Trophoblast cell (in vitro differentiated cells and primary cell): Measurements from ENCODE around the gene TACR1.
A peak's percentile ranks its signal among the peaks of the same experiment; 100 is the strongest.

ENCODE experiments used
- DNase-seq, 2 donors: peaks; one replicate each; pipeline ENCODE4 v3.0.0-alpha.2; 2016
- H2AFZ ChIP-seq: 2 replicates; pipeline ENCODE4 v1.6.1; 2013; ENCODE audit warnings: low read length, moderate library complexity, mild to moderate bottlenecking; ENCODE audit not compliant: insufficient read depth, poor library complexity
- H2AK5ac ChIP-seq: 2 replicates; pipeline ENCODE4 v1.6.1; 2013; ENCODE audit warnings: mild to moderate bottlenecking, low read length
- H2BK120ac ChIP-seq: 2 replicates; pipeline ENCODE4 v1.6.1; 2013; ENCODE audit warnings: low read length, mild to moderate bottlenecking, moderate library complexity; ENCODE audit not compliant: insufficient read depth, poor library complexity
- H2BK12ac ChIP-seq: 2 replicates; pipeline ENCODE4 v1.6.1; 2013; ENCODE audit warnings: mild to moderate bottlenecking, low read length, moderate library complexity
- H2BK5ac ChIP-seq: 2 replicates; pipeline ENCODE4 v1.6.1; 2013; ENCODE audit warnings: low read length, low read depth, moderate library complexity, mild to moderate bottlenecking; ENCODE audit not compliant: poor library complexity
- H3K14ac ChIP-seq: 2 replicates; pipeline ENCODE4 v1.6.1; 2013; ENCODE audit warnings: mild to moderate bottlenecking, low read length
- H3K18ac ChIP-seq: 2 replicates; pipeline ENCODE4 v1.6.1; 2013; ENCODE audit warnings: mild to moderate bottlenecking, low read length
- H3K23ac ChIP-seq: 2 replicates; pipeline ENCODE4 v1.6.1; 2013; ENCODE audit warnings: low read length
- H3K27ac ChIP-seq: 2 replicates; pipeline ENCODE4 v1.5.1; 2013; ENCODE audit warnings: low read depth, mild to moderate bottlenecking, inconsistent platforms, low read length, moderate library complexity
- H3K27me3 ChIP-seq: 2 replicates; pipeline ENCODE4 v1.6.1; 2013; ENCODE audit warnings: inconsistent platforms, mild to moderate bottlenecking, low read length, moderate library complexity; ENCODE audit not compliant: insufficient read depth
- H3K36me3 ChIP-seq, 2 experiments: 1 replicate in 1 of 2; 2 replicates in 1 of 2; pipeline ENCODE4 v1.6.1; 2013; ENCODE audit warnings: low read length in 2 of 2, mild to moderate bottlenecking in 2 of 2, moderate library complexity in 1 of 2; ENCODE audit not compliant: insufficient read depth in 2 of 2, control insufficient read depth in 1 of 2
- H3K4ac ChIP-seq: 2 replicates; pipeline ENCODE4 v1.6.1; 2013; ENCODE audit warnings: low read depth, mild to moderate bottlenecking, low read length, moderate library complexity
- H3K4me1 ChIP-seq, 2 experiments: 1 replicate in 1 of 2; 2 replicates in 1 of 2; pipeline ENCODE4 v1.6.1; 2013; ENCODE audit warnings: low read length in 2 of 2, mild to moderate bottlenecking in 2 of 2, moderate library complexity in 1 of 2; ENCODE audit not compliant: insufficient read depth in 2 of 2, control insufficient read depth in 1 of 2
- H3K4me2 ChIP-seq: 2 replicates; pipeline ENCODE4 v1.6.1; 2013; ENCODE audit warnings: inconsistent platforms, mild to moderate bottlenecking, low read length, moderate library complexity
- H3K4me3 ChIP-seq: 2 replicates; pipeline ENCODE4 v1.5.1; 2013; ENCODE audit warnings: mild to moderate bottlenecking, low read depth, low read length, inconsistent platforms
- H3K79me1 ChIP-seq: one replicate; pipeline ENCODE4 v1.6.1; 2013; ENCODE audit warnings: low read length
- H3K79me2 ChIP-seq: 2 replicates; pipeline ENCODE4 v1.6.1; 2013; ENCODE audit warnings: low read length, mild to moderate bottlenecking; ENCODE audit not compliant: control insufficient read depth, insufficient read depth, poor library complexity
- H3K9ac ChIP-seq: 2 replicates; pipeline ENCODE4 v1.6.1; 2013; ENCODE audit warnings: mild to moderate bottlenecking, low read length
- H3K9me3 ChIP-seq: 2 replicates; pipeline ENCODE4 v1.6.1; 2013; ENCODE audit warnings: low read depth, mild to moderate bottlenecking, control low read depth, inconsistent platforms, low read length; ENCODE audit not compliant: insufficient read depth
- H4K12ac ChIP-seq: 2 replicates; pipeline ENCODE4 v1.6.1; 2013; ENCODE audit warnings: low read depth, mild to moderate bottlenecking, low read length, moderate library complexity
- H4K8ac ChIP-seq: 2 replicates; pipeline ENCODE4 v1.6.1; 2013; ENCODE audit warnings: low read depth, mild to moderate bottlenecking, low read length, moderate library complexity
- H4K91ac ChIP-seq: one replicate; pipeline ENCODE4 v1.6.1; 2013; ENCODE audit warnings: low read depth, mild to moderate bottlenecking, low read length, moderate library complexity
- WGBS: extraction: QIAGEN DNeasy Blood & Tissue Kit; methylation state at CpG from one replicate; pipeline ENCODE4 v1.1.7; 2013; ENCODE audit warnings: missing lambda C conversion rate; ENCODE audit not compliant: insufficient read length, insufficient coverage; ENCODE audit errors: extremely low coverage; 5-methylcytosine and 5-hydroxymethylcytosine counted together

Gene TACR1

GRCh38 chr2:75067506-75067905 is 131.8 kb downstream of the TACR1 start:
- no CpG with 5 or more reads among the region's 2 CpGs for WGBS
- Histone ChIP-seq H3K23ac (no peak overlapping the region), H3K4ac (no peak overlapping the region)

GRCh38 chr2:75066121-75066902 is 133.0 kb downstream of the TACR1 start:
- H3K14ac ChIP-seq = no peak overlapping the region
- DNase-seq = no peak
- H3K4me2 ChIP-seq = no peak overlapping the region
- H3K9ac ChIP-seq = no peak overlapping the region
- no peak overlapping the region for H2BK12ac ChIP-seq
- no peak overlapping the region for H3K18ac ChIP-seq
- no peaks in the 10 kb centered on the region for H3K79me2 ChIP-seq
- H2AFZ ChIP-seq = no peak overlapping the region
- no peaks in the 10 kb centered on the region for H3K36me3 ChIP-seq
- no peak overlapping the region for H4K91ac ChIP-seq
- no CpG with 5 or more reads among the region's 6 CpGs for WGBS
- H3K4ac ChIP-seq = no peak overlapping the region
- no peaks in the 10 kb centered on the region for H3K4me1 ChIP-seq
- no peak overlapping the region for H2BK5ac ChIP-seq
- H3K4me3 ChIP-seq = no peak overlapping the region
- no peak overlapping the region for H4K8ac ChIP-seq
- no peak overlapping the region for H3K23ac ChIP-seq
- H3K27ac ChIP-seq = no peak overlapping the region
- H2AK5ac ChIP-seq = no peak overlapping the region
- H4K12ac ChIP-seq = no peak overlapping the region
- no peak overlapping the region for H2BK120ac ChIP-seq
- H3K27me3 ChIP-seq = no peaks in the 10 kb centered on the region
- H3K79me1 ChIP-seq = no peaks in the 10 kb centered on the region
- peaks cover 4% of the 10 kb centered on the region for H3K9me3 ChIP-seq

More at GRCh38 chr2:75067506-75067905, 131.8 kb downstream of the TACR1 start:
- no peak overlapping the region for H2BK120ac ChIP-seq
- H2BK5ac ChIP-seq = no peak overlapping the region
- H3K36me3 ChIP-seq = no peaks in the 10 kb centered on the region
- no peak overlapping the region for H3K9ac ChIP-seq
- H3K4me2 ChIP-seq = no peak overlapping the region
- no peak overlapping the region for H2AFZ ChIP-seq
- no peak overlapping the region for H3K18ac ChIP-seq
- no peaks in the 10 kb centered on the region for H3K9me3 ChIP-seq
- no peaks in the 10 kb centered on the region for H3K79me2 ChIP-seq
- H2AK5ac ChIP-seq = no peak overlapping the region
- H2BK12ac ChIP-seq = no peak overlapping the region
- no peak overlapping the region for H3K14ac ChIP-seq
- peaks cover 2% of the 10 kb centered on the region for H3K79me1 ChIP-seq
- DNase-seq = no peak
- H4K12ac ChIP-seq = no peak overlapping the region
- no peak overlapping the region for H4K91ac ChIP-seq
- no peaks in the 10 kb centered on the region for H3K27me3 ChIP-seq
- H4K8ac ChIP-seq = no peak overlapping the region
- peaks cover 3 to 6% of the 10 kb centered on the region in 2 experiments for H3K4me1 ChIP-seq
- H3K4me3 ChIP-seq = no peak overlapping the region
- no peak overlapping the region for H3K27ac ChIP-seq

GRCh38 chr2:75065402-75066008 is 133.8 kb downstream of the TACR1 start:
- H3K18ac ChIP-seq = no peak overlapping the region

GRCh38 chr2:75064691-75065396 is 134.5 kb downstream of the TACR1 start:
- no peak overlapping the region for H4K91ac ChIP-seq
- WGBS = no CpG with 5 or more reads among the region's 8 CpGs
- peaks cover 4% of the 10 kb centered on the region for H3K9me3 ChIP-seq
- no peak overlapping the region for H2AFZ ChIP-seq
- no peak overlapping the region for H3K14ac ChIP-seq
- no peak overlapping the region for H3K23ac ChIP-seq
- H3K79me1 ChIP-seq = no peaks in the 10 kb centered on the region
- no peak overlapping the region for H2BK5ac ChIP-seq
- no peak overlapping the region for H3K4me2 ChIP-seq
- H2AK5ac ChIP-seq = no peak overlapping the region
- no peaks in the 10 kb centered on the region for H3K79me2 ChIP-seq
- no peak overlapping the region for H2BK12ac ChIP-seq
- no peak overlapping the region for H2BK120ac ChIP-seq
- no peak overlapping the region for H4K8ac ChIP-seq
- no peak overlapping the region for H3K4me3 ChIP-seq
- H3K18ac ChIP-seq = no peak overlapping the region
- no peak overlapping the region for H3K27ac ChIP-seq
- no peaks in the 10 kb centered on the region for H3K27me3 ChIP-seq
- DNase-seq = peak; percentile 82 to 89
- no peak overlapping the region for H3K9ac ChIP-seq
- H3K36me3 ChIP-seq = no peaks in the 10 kb centered on the region
- H3K4me1 ChIP-seq = no peaks in the 10 kb centered on the region
- H4K12ac ChIP-seq = no peak overlapping the region
- H3K4ac ChIP-seq = no peak overlapping the region

More at GRCh38 chr2:75065402-75066008, 133.8 kb downstream of the TACR1 start:
- no peak overlapping the region for H4K91ac ChIP-seq
- H3K9me3 ChIP-seq = peaks cover 4% of the 10 kb centered on the region
- H3K79me2 ChIP-seq = no peaks in the 10 kb centered on the region
- no peak overlapping the region for H3K27ac ChIP-seq
- H3K9ac ChIP-seq = no peak overlapping the region
- no peak overlapping the region for H3K14ac ChIP-seq
- no peak overlapping the region for H4K12ac ChIP-seq
- no peak overlapping the region for H2BK12ac ChIP-seq
- H2BK120ac ChIP-seq = no peak overlapping the region
- no peaks in the 10 kb centered on the region for H3K4me1 ChIP-seq
- H3K27me3 ChIP-seq = no peaks in the 10 kb centered on the region
- H2BK5ac ChIP-seq = no peak overlapping the region
- no peak overlapping the region for H3K4me2 ChIP-seq
- no peak overlapping the region for H2AK5ac ChIP-seq
- no peak overlapping the region for H4K8ac ChIP-seq
- H2AFZ ChIP-seq = no peak overlapping the region
- no peak overlapping the region for H3K4me3 ChIP-seq
- H3K4ac ChIP-seq = no peak overlapping the region
- whole genome bisulfite sequencing = no CpG with 5 or more reads among the region's 8 CpGs
- no peak overlapping the region for H3K23ac ChIP-seq
- no peak for DNase-seq
- H3K36me3 ChIP-seq = no peaks in the 10 kb centered on the region
- no peaks in the 10 kb centered on the region for H3K79me1 ChIP-seq
